GM12865 (cell line): ENCODE results near the gene TKFC.

Experiments used
- DNase-seq: peaks from one replicate; pipeline ENCODE4 v3.0.0; 2010; ENCODE audit warnings: low read depth
- H3K4me3 ChIP-seq: 2 replicates; pipeline ENCODE4 v1.5.1; 2011; ENCODE audit warnings: mild to moderate bottlenecking, low read depth, low read length, control low read depth
- CTCF ChIP-seq: IDR thresholded peaks from 2 replicates; pipeline ENCODE4 v1.5.1; 2011; ENCODE audit warnings: low read length, control low read depth, low read depth, inconsistent platforms; ENCODE audit not compliant: insufficient read depth; ENCODE audit errors: missing control alignments

The TKFC gene

DNA sequence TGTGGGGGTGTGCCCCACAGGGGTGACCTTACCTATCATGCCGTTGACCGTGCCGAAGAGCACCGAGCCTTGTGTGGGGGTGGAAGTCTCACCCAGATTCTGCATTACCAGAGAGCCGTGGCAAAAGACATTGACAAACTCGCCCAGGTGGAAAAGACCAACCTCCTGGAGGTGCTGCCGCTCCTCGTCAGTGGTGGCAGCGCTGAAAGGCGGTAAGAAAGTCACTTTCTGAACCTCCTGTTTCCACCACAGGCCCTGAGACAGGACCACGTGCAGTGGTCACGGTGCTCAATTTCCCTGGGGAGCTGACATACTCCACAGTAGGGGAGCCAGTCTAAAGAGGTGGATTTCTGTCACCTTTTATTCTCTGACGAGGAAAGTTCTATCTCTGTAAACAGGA is 30.5 kb upstream of the TKFC start:
- no peak for DNase-seq
- H3K4me3 ChIP-seq, result no peak overlapping the region
- no peak for TF ChIP-seq CTCF

DNA sequence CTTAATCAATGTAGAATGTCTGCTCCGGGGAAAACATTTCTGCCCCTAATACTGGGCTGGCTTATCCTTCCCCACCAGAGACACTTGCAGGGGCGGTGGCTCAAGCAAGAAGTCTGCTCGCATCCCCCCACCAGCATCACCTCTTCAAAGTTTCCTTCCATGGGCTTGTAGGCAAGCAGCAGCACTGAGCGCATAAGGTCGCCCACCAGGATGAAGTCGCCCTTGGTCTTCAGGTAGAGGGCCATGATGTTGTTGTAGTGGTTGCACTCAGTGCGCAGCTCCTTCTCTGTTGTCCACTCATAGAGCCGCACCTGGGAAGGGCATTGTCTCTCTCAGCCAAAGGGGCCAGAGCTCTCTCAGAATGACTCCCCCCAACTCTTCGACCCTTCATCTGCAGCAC is 29.3 kb upstream of the TKFC start:
- no peak overlapping the region for H3K4me3 ChIP-seq
- no peak for DNase-seq
- no peak for TF ChIP-seq CTCF

- no peak for DNase-seq
- no peak for TF ChIP-seq CTCF
- H3K4me3 ChIP-seq, result no peak overlapping the region
Measured at GRCh38 chr11:61305417-61305816, 27.6 kb upstream of the TKFC start.

DNA sequence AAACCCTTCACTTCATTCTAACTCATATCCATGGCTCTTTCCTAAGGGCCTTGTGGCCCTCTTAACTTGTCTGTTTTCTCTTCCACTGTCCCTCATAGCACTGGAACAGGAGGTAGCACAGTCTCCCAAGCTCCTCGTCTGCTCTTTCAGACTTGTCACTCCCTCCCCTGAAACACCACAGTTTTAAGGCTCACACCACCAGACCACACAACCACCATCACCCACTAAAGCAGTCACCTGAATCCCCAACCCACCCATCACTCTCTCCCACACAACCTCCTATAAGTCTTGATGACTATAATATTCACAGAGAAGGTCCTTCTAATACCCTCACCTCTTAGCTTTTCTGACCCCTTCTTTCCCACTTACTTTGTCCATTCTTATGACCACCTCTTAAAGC is 26.8 kb upstream of the TKFC start:
- no peak for TF ChIP-seq CTCF
- H3K4me3 ChIP-seq, result no peak overlapping the region
- DNase-seq, result no peak

GRCh38 chr11:61307354-61307753 is 25.7 kb upstream of the TKFC start:
- H3K4me3 ChIP-seq, result no peak overlapping the region
- no peak for DNase-seq
- TF ChIP-seq CTCF, result no peak

DNA sequence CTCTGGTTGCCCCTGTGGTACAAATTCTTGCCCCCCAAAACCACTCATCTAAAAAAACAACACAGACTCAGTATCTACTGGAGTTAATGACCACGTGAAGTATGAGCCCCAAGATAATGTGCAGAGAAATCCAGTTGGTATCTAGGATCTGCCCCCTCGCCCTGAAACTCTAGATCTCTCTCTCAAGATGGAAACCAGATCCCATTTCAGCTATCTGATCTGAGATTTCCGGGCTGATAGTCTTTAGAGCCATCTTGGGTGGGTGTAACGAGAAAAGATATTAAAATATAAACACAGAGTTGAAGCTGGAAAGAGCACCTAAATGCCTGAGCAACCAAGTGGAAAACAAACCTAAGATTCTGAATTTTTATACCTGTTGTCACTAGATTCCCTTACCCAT is 23.9 kb upstream of the TKFC start:
- H3K4me3 ChIP-seq, result no peak overlapping the region
- TF ChIP-seq CTCF, result no peak
- no peak for DNase-seq

GRCh38 chr11:61309739-61310138 is 23.3 kb upstream of the TKFC start:
- TF ChIP-seq CTCF, result no peak
- DNase-seq, result no peak
- H3K4me3 ChIP-seq, result no peak overlapping the region
